Mesenchymal stem cell (in vitro differentiated cells and primary cell): ENCODE data around the gene SP6.

Source experiments
- DNase-seq: peaks from one replicate; pipeline ENCODE4 v3.0.0-alpha.2; 2013
- H2AFZ ChIP-seq: one replicate; pipeline ENCODE4 v1.6.1; 2013; ENCODE audit warnings: low read depth, mild to moderate bottlenecking, control low read depth, inconsistent platforms, low read length, moderate library complexity
- H2AK5ac ChIP-seq: 2 replicates; pipeline ENCODE4 v1.6.1; 2013; ENCODE audit warnings: low read length, moderate library complexity, mild to moderate bottlenecking, inconsistent platforms; ENCODE audit not compliant: severe bottlenecking
- H2BK120ac ChIP-seq: one replicate; pipeline ENCODE4 v1.6.1; 2013; ENCODE audit warnings: low read depth, mild to moderate bottlenecking, inconsistent platforms, low read length, moderate library complexity
- H2BK12ac ChIP-seq, 2 experiments: one replicate each; pipeline ENCODE4 v1.6.1; 2013; ENCODE audit warnings: inconsistent platforms in 2 of 2, low read length in 2 of 2, mild to moderate bottlenecking in 2 of 2, moderate library complexity in 2 of 2, control low read depth in 1 of 2
- H2BK15ac ChIP-seq: one replicate; pipeline ENCODE4 v1.6.1; 2013; ENCODE audit warnings: mild to moderate bottlenecking, low read depth, inconsistent platforms; ENCODE audit not compliant: poor library complexity, severe bottlenecking
- H2BK5ac ChIP-seq: 2 replicates; pipeline ENCODE4 v1.6.1; 2013; ENCODE audit warnings: low read depth, mild to moderate bottlenecking, low read length, control low read depth, inconsistent platforms; ENCODE audit not compliant: poor library complexity, severe bottlenecking
- H3K14ac ChIP-seq, 2 experiments: one replicate each; pipeline ENCODE4 v1.6.1; 2013; ENCODE audit warnings: inconsistent platforms in 2 of 2, low read length in 2 of 2, control low read depth in 1 of 2, mild to moderate bottlenecking in 1 of 2, moderate library complexity in 1 of 2
- H3K18ac ChIP-seq, 2 experiments: one replicate each; pipeline ENCODE4 v1.6.1; 2013; ENCODE audit warnings: inconsistent platforms in 2 of 2, low read length in 2 of 2, control low read depth in 1 of 2, low read depth in 1 of 2, mild to moderate bottlenecking in 1 of 2
- H3K23ac ChIP-seq, 2 experiments: one replicate each; pipeline ENCODE4 v1.6.1; 2013; ENCODE audit warnings: inconsistent platforms in 2 of 2, low read length in 2 of 2, mild to moderate bottlenecking in 2 of 2, moderate library complexity in 2 of 2, control low read depth in 1 of 2
- H3K27ac ChIP-seq: 2 replicates; pipeline ENCODE4 v1.5.1; 2013; ENCODE audit warnings: mild to moderate bottlenecking, moderate library complexity, low read length, control low read depth, inconsistent platforms; ENCODE audit not compliant: poor library complexity, severe bottlenecking
- H3K27me3 ChIP-seq, 2 experiments: 2 replicates each; pipeline versions ENCODE4 v1.6.1 to v1.7.0; 2013; ENCODE audit warnings: low read length in 2 of 2, mild to moderate bottlenecking in 2 of 2, moderate library complexity in 2 of 2, control low read depth in 1 of 2, inconsistent platforms in 1 of 2; ENCODE audit not compliant: control insufficient read depth in 1 of 2, insufficient read depth in 1 of 2
- H3K36me3 ChIP-seq, 2 experiments: 2 replicates each; pipeline versions ENCODE4 v1.6.1 to v1.7.0; 2013; ENCODE audit warnings: low read length in 2 of 2, control low read depth in 1 of 2, inconsistent platforms in 1 of 2, low read depth in 1 of 2, mild to moderate bottlenecking in 1 of 2; ENCODE audit not compliant: insufficient read depth in 2 of 2, control insufficient read depth in 1 of 2
- H3K4ac ChIP-seq, 2 experiments: one replicate each; pipeline ENCODE4 v1.6.1; 2013; ENCODE audit warnings: inconsistent platforms in 2 of 2, low read length in 2 of 2, mild to moderate bottlenecking in 2 of 2, moderate library complexity in 2 of 2, control low read depth in 1 of 2, low read depth in 1 of 2
- H3K4me1 ChIP-seq: 2 replicates; pipeline ENCODE4 v1.6.1; 2013; ENCODE audit warnings: low read depth, low read length, control low read depth; ENCODE audit not compliant: control insufficient read depth, insufficient read depth
- H3K4me2 ChIP-seq: 2 replicates; pipeline ENCODE4 v1.6.1; 2013; ENCODE audit warnings: low read length, mild to moderate bottlenecking, inconsistent platforms; ENCODE audit not compliant: poor library complexity, severe bottlenecking
- H3K4me3 ChIP-seq, 2 experiments: 2 replicates each; pipeline versions ENCODE4 v1.5.1 to v1.7.0; 2013; ENCODE audit warnings: low read length in 2 of 2, mild to moderate bottlenecking in 2 of 2, control low read depth in 1 of 2, low read depth in 1 of 2; ENCODE audit not compliant: insufficient read depth in 1 of 2
- H3K79me1 ChIP-seq: replicated peaks from 2 replicates; pipeline ENCODE4 v1.6.1; 2013; ENCODE audit warnings: mild to moderate bottlenecking, control low read depth, low read length, inconsistent platforms; ENCODE audit not compliant: poor library complexity, severe bottlenecking
- H3K9ac ChIP-seq: 2 replicates; pipeline ENCODE4 v1.7.0; 2013; ENCODE audit warnings: mild to moderate bottlenecking, low read length, moderate library complexity
- H3K9me3 ChIP-seq: 2 replicates; pipeline ENCODE4 v1.7.0; 2013; ENCODE audit warnings: mild to moderate bottlenecking, low read length; ENCODE audit not compliant: control insufficient read depth
- H4K8ac ChIP-seq: one replicate; pipeline ENCODE4 v1.6.1; 2013; ENCODE audit warnings: inconsistent platforms, mild to moderate bottlenecking, low read length, moderate library complexity
- H4K91ac ChIP-seq: one replicate; pipeline ENCODE4 v1.6.1; 2013; ENCODE audit warnings: mild to moderate bottlenecking, low read length, inconsistent platforms
- WGBS: methylation state at CpG from one replicate; pipeline ENCODE4 v1.1.7; 2013; ENCODE audit warnings: mixed read lengths; 5-methylcytosine and 5-hydroxymethylcytosine counted together

Gene SP6

DNA sequence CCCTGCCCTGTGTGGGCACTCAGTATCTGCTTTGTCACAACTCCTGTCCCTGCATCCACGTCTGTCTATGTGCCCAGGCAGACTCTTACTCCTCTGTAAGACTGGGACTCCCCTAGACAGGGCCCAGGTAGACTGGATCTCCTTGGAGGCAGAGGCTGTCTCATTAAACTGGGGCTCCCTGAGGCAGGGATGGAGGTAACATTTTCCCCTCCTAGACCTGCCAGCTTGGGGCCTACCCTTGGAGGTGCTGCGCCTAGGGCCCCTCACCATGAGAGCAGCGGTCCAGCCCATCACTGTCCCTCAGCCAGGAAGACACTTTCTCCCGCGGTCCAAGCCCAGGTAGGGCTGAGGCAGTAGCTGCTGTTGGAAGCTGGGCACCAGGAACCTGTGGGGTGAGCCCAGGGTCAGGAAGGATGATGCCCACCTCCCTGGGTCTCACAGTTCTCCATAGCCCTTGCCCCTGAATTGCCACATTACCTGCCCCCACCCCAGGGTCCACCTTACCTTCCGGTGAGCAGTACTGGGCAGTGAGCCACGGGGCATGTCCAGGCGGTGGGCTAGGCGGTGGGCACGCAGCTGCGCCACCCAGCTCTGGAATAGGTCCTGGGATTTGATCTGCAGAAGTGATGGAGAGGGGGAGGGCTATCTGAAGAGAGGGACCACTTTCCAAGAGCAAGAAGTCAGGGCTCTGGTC, 32.8 kb downstream of the SP6 start:
- Histone ChIP-seq H3K27ac (no peak overlapping the region), H2AFZ (no peak overlapping the region), H2AK5ac (no peak overlapping the region), H2BK15ac (no peak overlapping the region), H3K4ac (no peak overlapping the region), H3K4me3 (no peak overlapping the region), H3K79me1 (peaks cover 17% of the 10 kb centered on the region), H3K9ac (no peak overlapping the region), H2BK5ac (no peak overlapping the region), H3K27me3 (peaks cover 0 to 3% of the 10 kb centered on the region in 2 experiments), H3K14ac (no peak overlapping the region), H3K36me3 (peaks cover 23 to 71% of the 10 kb centered on the region in 2 experiments), H3K4me2 (no peak overlapping the region), H2BK12ac (no peak overlapping the region), H4K8ac (no peak overlapping the region), H3K23ac (no peak overlapping the region), H3K9me3 (no peaks in the 10 kb centered on the region), H2BK120ac (no peak overlapping the region), H3K4me1 (peaks cover 20% of the 10 kb centered on the region), H4K91ac (no peak overlapping the region), H3K18ac (no peak overlapping the region)
- WGBS: 94% methylated on average over 11 of the region's 11 CpGs
- DNase-seq: no peak

DNA sequence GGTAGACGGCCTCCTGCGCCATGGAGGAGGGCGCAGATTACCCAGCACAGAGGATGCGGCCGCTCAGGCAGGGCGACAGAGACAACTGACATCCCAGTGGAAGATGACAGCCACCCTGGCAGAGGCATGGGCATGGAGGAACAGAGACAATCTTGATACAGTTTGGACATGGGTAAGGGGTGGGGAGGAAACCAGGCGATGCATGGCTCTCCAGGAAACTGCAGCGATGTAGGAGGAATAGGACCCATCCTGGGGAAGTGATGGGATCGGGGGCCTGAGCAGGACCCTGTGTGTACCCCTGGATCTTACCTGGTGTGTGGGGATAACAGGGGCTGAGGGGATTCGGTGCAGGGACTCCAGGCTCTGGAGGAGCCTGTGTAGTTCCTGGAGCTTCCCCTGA, 34.0 kb downstream of the SP6 start:
- H2BK12ac ChIP-seq: no peak overlapping the region
- H2AFZ ChIP-seq: no peak overlapping the region
- H3K4ac ChIP-seq: no peak overlapping the region
- H3K9ac ChIP-seq: no peak overlapping the region
- H3K18ac ChIP-seq: no peak overlapping the region
- no peak overlapping the region for H3K4me3 ChIP-seq
- H2AK5ac ChIP-seq: no peak overlapping the region
- no peak overlapping the region for H2BK120ac ChIP-seq
- H3K23ac ChIP-seq: no peak overlapping the region
- peaks cover 16% of the 10 kb centered on the region for H3K79me1 ChIP-seq
- H4K8ac ChIP-seq: no peak overlapping the region
- H3K27me3 ChIP-seq: peaks cover 0 to 8% of the 10 kb centered on the region in 2 experiments
- peaks cover 13% of the 10 kb centered on the region for H3K4me1 ChIP-seq
- no peak overlapping the region for H3K27ac ChIP-seq
- no peak overlapping the region for H2BK5ac ChIP-seq
- H3K9me3 ChIP-seq: no peaks in the 10 kb centered on the region
- no peak overlapping the region for H2BK15ac ChIP-seq
- peaks cover 19 to 79% of the 10 kb centered on the region in 2 experiments for H3K36me3 ChIP-seq
- WGBS: 98% methylated on average over 10 of the region's 10 CpGs
- DNase-seq: no peak
- H3K14ac ChIP-seq: no peak overlapping the region
- H4K91ac ChIP-seq: no peak overlapping the region
- no peak overlapping the region for H3K4me2 ChIP-seq

- WGBS: 94% methylated on average over 17 of the region's 21 CpGs
- Histone ChIP-seq H3K9ac (no peak overlapping the region), H2AK5ac (no peak overlapping the region), H2BK5ac (no peak overlapping the region), H3K4me2 (no peak overlapping the region), H2BK12ac (no peak overlapping the region), H2BK120ac (no peak overlapping the region), H3K27me3 (peaks cover 0 to 8% of the 10 kb centered on the region in 2 experiments), H4K8ac (no peak overlapping the region), H2BK15ac (no peak overlapping the region), H3K4ac (no peak overlapping the region), H3K27ac (no peak overlapping the region), H3K9me3 (no peaks in the 10 kb centered on the region), H3K79me1 (peaks cover 13% of the 10 kb centered on the region), H3K36me3 (peaks cover 19 to 83% of the 10 kb centered on the region in 2 experiments), H4K91ac (no peak overlapping the region), H2AFZ (no peak overlapping the region), H3K23ac (no peak overlapping the region), H3K4me3 (no peak overlapping the region), H3K18ac (no peak overlapping the region), H3K4me1 (peaks cover 15% of the 10 kb centered on the region), H3K14ac (no peak overlapping the region)
- no peak for DNase-seq
Observed at GRCh38 chr17:47816111-47816735, 34.7 kb downstream of the SP6 start.

- no peak overlapping the region for H3K23ac ChIP-seq
- H2AFZ ChIP-seq: no peak overlapping the region
- no peak overlapping the region for H3K4me2 ChIP-seq
- DNase-seq: no peak
- H3K14ac ChIP-seq: no peak overlapping the region
- H3K18ac ChIP-seq: no peak overlapping the region
- peaks cover 0 to 8% of the 10 kb centered on the region in 2 experiments for H3K27me3 ChIP-seq
- no peak overlapping the region for H3K27ac ChIP-seq
- H2BK5ac ChIP-seq: no peak overlapping the region
- no peak overlapping the region for H2BK120ac ChIP-seq
- peaks cover 19 to 87% of the 10 kb centered on the region in 2 experiments for H3K36me3 ChIP-seq
- peaks cover 7% of the 10 kb centered on the region for H3K79me1 ChIP-seq
- H4K91ac ChIP-seq: no peak overlapping the region
- WGBS: 97% methylated on average over 20 of the region's 21 CpGs
- no peaks in the 10 kb centered on the region for H3K9me3 ChIP-seq
- no peak overlapping the region for H2BK12ac ChIP-seq
- no peak overlapping the region for H4K8ac ChIP-seq
- no peak overlapping the region for H2BK15ac ChIP-seq
- peaks cover 15% of the 10 kb centered on the region for H3K4me1 ChIP-seq
- H2AK5ac ChIP-seq: no peak overlapping the region
- H3K4ac ChIP-seq: no peak overlapping the region
- no peak overlapping the region for H3K9ac ChIP-seq
- no peak overlapping the region for H3K4me3 ChIP-seq
Observed at GRCh38 chr17:47815106-47815918, 35.7 kb downstream of the SP6 start.
